ENCODE measurements around the gene SUGP2. TPM values are rescaled to one million over a fixed set of nuclear protein-coding genes. Genes with fewer than 3 reads are reported as not detected.

SUGP2 gene
- total and polyA plus RNA-seq, 2 of the 13 experiments (the other 11 are each of a cell fraction or from before 2014, with no cell fraction given): 40.6 to 57.7 TPM

- TF ChIP-seq ATRX (CRISPR knock-in tag; IDR thresholded peaks at IDR 0.05; ENCODE audit: borderline replicate concordance): no peak
- TF ChIP-seq TRAFD1 (CRISPR knock-in tag; IDR thresholded peaks at IDR 0.05; ENCODE audit: borderline replicate concordance): no peak; the same call in 1 of the 2 replicates
- TF ChIP-seq RFXANK (CRISPR knock-in tag; IDR thresholded peaks at IDR 0.05): no peak
- TF ChIP-seq AFF4 (CRISPR knock-in tag; IDR thresholded peaks at IDR 0.05): no peak
- TF ChIP-seq TEF (CRISPR knock-in tag; IDR thresholded peaks at IDR 0.05): no peak; the same call in 1 of the 2 replicates
- TF ChIP-seq ZNF83 (CRISPR knock-in tag; IDR thresholded peaks at IDR 0.05; ENCODE audit: borderline replicate concordance): peak; percentile 89; the same call in 1 of the 2 replicates
- no peak; the same call in 1 of the 2 replicates for TF ChIP-seq ZNF839 (CRISPR knock-in tag; IDR thresholded peaks at IDR 0.05; ENCODE audit: borderline replicate concordance)
- no peak for TF ChIP-seq ZNF704 (CRISPR knock-in tag; IDR thresholded peaks at IDR 0.05; ENCODE audit: borderline replicate concordance)
- TF ChIP-seq JDP2 (CRISPR knock-in tag; IDR thresholded peaks at IDR 0.05; ENCODE audit: borderline replicate concordance): no peak
- peak; percentile 65; the same call in 1 of the 2 replicates for TF ChIP-seq BORCS8-MEF2B (CRISPR knock-in tag; IDR thresholded peaks at IDR 0.05)
- TF ChIP-seq SNAPC4 (CRISPR knock-in tag; IDR thresholded peaks at IDR 0.05): no peak
Observed at GRCh38 chr19:19063183-19064097, 30.1 kb upstream of the SUGP2 start, which contains the start of gene SLC25A42 (continued).
